ENCODE results near the gene RFTN2.
"Not testable (repeated sequence)": the region's sequence is repeated elsewhere in the genome, so short reads cannot be mapped to it uniquely, and the experiment has no call there.

RFTN2 gene

DNA sequence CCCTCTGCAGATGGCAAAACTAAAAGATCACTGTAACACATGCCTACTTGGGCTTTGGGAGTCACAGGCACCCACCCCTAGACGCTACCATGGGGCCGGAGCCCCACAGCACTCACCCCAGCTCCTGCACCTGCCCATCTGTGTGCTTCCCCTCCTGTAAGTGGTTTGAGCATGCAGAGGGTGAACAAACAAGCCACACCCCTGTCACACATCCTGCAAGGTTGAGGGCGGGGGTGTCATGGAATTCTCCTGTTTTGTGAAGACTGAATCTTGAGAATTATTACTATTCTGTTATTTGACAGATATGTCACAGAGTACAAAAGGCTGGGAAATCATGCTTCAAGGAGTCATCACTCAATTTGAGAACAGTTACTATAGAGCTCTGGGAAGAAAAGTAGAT, 60.9 kb downstream of the RFTN2 start:
- H3K4me3 ChIP-seq, result no peak overlapping the region
- peaks cover 33% of the 10 kb centered on the region for H3K4me1 ChIP-seq
- no peaks in the 10 kb centered on the region for H3K36me3 ChIP-seq (replicated peaks)
- no peaks in the 10 kb centered on the region for H3K27me3 ChIP-seq (ENCODE audit: low read depth)
- in situ Hi-C loops (cut with MboI; ENCODE audit: low sequenced_read_pairs), result no loop called here
- H3K9me3 ChIP-seq, result no peaks in the 10 kb centered on the region
- DNase-seq (ENCODE audit: low spot score in 2 of 2), result peak in 1 of 2 experiments; percentile 35

DNA sequence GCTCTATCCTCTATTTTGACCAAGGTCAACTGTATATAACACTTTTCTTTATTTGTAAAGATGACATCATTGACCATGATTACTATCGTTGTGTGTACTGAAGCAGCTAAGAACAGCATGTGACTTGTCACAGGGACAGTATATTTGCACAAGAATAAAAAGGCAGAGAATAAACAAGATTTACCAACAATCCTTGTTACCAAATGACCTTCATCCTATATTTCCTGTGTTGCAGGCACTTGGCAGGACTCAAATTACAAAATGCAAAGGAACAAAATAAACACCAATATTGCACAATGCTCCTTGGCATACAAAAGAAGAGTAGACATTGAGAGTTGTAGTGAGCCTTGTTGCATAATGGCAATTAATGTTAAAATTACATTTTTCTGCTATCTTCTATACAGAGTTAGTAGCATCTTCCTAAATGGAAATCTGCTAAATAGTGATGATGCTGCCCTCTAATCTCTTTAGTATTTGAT, 61.8 kb downstream of the RFTN2 start:
- Histone ChIP-seq H3K9me3 (no peaks in the 10 kb centered on the region), H3K4me3 (no peak overlapping the region), H3K4me1 (peaks cover 33% of the 10 kb centered on the region), H3K36me3 (replicated peaks) (no peaks in the 10 kb centered on the region), H3K27me3 (ENCODE audit: low read depth) (no peaks in the 10 kb centered on the region)
- DNase-seq (ENCODE audit: low spot score in 2 of 2), result peak in 1 of 2 experiments; percentile 63
- in situ Hi-C loops (cut with MboI; ENCODE audit: low sequenced_read_pairs), result no loop called here

DNA sequence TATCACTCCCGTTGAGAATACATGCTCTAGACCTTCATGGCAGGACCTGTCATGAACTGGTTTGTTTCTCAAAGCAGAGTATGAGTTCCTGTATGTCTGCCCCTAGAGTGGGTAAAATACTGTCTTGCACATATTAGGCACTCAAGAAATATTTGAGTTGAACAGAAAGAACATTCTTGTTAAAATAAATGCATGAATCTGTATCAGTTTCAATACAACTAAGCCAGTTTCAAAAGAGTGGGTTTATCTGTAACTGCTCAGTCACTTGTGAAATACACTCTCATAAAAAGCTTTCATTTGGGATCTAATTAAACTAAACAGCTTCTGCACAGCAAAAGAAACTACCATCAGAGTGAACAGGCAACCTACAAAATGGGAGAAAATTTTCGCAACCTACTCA, 69.2 kb downstream of the RFTN2 start:
- Histone ChIP-seq H3K9me3 (0 out of 2 replicates have a peak, but pooled peaks cover 3% of the 10 kb centered on the region), H3K27me3 (ENCODE audit: low read depth) (no peaks in the 10 kb centered on the region), H3K36me3 (replicated peaks) (no peaks in the 10 kb centered on the region), H3K4me1 (peaks cover 5% of the 10 kb centered on the region; the same call in 1 of the 2 replicates), H3K4me3 (no peak overlapping the region)
- in situ Hi-C loops (cut with MboI; ENCODE audit: low sequenced_read_pairs), result no loop called here
- DNase-seq (ENCODE audit: low spot score in 2 of 2), result no peak

GRCh38 chr2:197604117-197604860, 71.1 kb downstream of the RFTN2 start:
- Histone ChIP-seq H3K4me3 (no peak overlapping the region), H3K9me3 (0 out of 2 replicates have a peak, but pooled peaks cover 3% of the 10 kb centered on the region), H3K4me1 (peaks cover 7% of the 10 kb centered on the region), H3K27me3 (ENCODE audit: low read depth) (no peaks in the 10 kb centered on the region), H3K36me3 (replicated peaks) (no peaks in the 10 kb centered on the region)
- in situ Hi-C loops (cut with MboI; ENCODE audit: low sequenced_read_pairs), result no loop called here
- DNase-seq (ENCODE audit: low spot score in 2 of 2), result no peak

DNA sequence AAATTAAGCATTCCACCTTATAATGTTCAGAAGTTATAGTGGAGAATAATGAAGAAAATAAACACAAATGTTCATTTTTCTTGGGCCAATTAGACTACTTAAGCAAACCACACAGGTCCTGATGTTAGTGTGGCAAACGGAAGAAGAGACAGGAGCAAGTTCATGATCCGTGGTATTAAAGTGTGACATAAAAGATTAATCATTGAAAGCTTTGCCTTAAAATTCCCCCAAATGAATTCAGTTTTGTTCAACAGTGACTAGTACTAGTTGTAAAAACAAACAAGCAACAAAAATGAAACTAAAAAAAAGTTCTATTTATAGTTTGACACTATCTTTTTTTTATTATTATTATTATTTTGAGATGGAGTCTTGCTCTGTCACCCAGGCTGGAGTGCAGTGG, 73.7 kb downstream of the RFTN2 start:
- no peak overlapping the region for H3K4me3 ChIP-seq
- DNase-seq (ENCODE audit: low spot score in 2 of 2), result no peak
- in situ Hi-C loops (cut with MboI; ENCODE audit: low sequenced_read_pairs), result no loop called here
- 0 out of 2 replicates have a peak, but pooled peaks cover 3% of the 10 kb centered on the region for H3K9me3 ChIP-seq
- no peaks in the 10 kb centered on the region for H3K36me3 ChIP-seq (replicated peaks)
- peaks cover 20% of the 10 kb centered on the region for H3K4me1 ChIP-seq
- H3K27me3 ChIP-seq (ENCODE audit: low read depth), result no peaks in the 10 kb centered on the region

DNA sequence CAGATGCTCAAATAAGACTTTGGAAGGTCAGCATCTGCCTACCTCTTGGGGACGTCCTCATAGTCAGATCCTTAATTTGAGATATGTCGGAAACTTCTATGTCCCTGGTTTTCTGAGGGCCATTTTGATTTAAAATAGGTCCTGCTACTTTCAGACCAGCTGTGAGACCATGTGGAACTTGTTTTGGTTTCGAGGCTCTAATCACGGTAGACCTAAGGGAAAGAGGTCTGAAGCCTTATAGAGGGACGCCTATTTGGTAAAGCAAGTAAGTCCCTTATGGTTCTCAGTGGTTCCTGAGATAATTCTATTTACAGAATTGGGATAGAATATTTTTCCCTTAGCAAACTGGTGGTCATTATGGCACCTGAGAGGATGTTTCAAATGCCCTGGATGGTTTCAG, 75.1 kb downstream of the RFTN2 start:
- Histone ChIP-seq H3K36me3 (replicated peaks) (no peaks in the 10 kb centered on the region), H3K27me3 (ENCODE audit: low read depth) (no peaks in the 10 kb centered on the region), H3K4me1 (peaks cover 33% of the 10 kb centered on the region), H3K4me3 (no peak overlapping the region), H3K9me3 (no peaks in the 10 kb centered on the region)
- no peak for DNase-seq (ENCODE audit: low spot score in 2 of 2)
- in situ Hi-C loops (cut with MboI; ENCODE audit: low sequenced_read_pairs), result no loop called here

DNA sequence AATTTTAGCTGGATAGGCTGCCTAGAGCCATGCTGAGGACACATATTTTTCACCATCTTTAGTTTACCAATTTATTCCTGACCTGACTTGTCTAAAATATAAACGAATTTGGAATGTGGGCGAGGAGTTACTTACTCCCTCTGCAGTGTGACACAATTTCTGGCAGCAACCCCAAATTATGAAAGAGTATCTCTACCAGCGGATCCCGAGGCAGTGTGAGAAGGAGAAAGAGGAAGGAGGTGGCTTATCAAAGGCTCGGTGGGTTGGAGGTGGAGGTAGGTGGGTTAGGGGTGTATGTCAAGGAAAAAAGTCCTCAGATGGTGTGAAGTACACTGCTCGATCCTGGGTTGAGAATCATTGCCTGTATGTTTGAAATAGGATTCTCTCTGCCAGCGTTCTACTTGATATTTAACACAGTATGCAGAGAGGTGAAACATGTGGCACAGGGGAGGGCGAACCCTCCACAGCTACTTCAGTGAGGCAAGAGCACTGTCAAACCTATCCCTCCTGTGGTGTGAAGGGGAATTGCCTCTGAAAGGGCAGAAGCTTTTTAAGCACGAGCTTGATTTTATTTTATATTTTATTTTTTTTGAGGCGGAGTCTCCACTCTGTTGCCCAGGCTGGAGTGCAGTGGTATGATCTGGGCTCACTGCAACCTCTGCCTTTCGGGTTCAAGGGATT, 76.0 kb downstream of the RFTN2 start:
- peak; percentile 67 to 73 for DNase-seq (ENCODE audit: low spot score in 2 of 2)
- no peaks in the 10 kb centered on the region for H3K9me3 ChIP-seq
- in situ Hi-C loops (cut with MboI; ENCODE audit: low sequenced_read_pairs), result no loop called here
- no peaks in the 10 kb centered on the region for H3K27me3 ChIP-seq (ENCODE audit: low read depth)
- no peak overlapping the region for H3K4me3 ChIP-seq
- H3K36me3 ChIP-seq (replicated peaks), result no peaks in the 10 kb centered on the region
- H3K4me1 ChIP-seq, result peaks cover 36% of the 10 kb centered on the region

- in situ Hi-C loops (cut with MboI; ENCODE audit: low sequenced_read_pairs), result no loop called here
- H3K9me3 ChIP-seq, result no peaks in the 10 kb centered on the region
- no peak for DNase-seq (ENCODE audit: low spot score in 2 of 2)
- H3K4me3 ChIP-seq, result no peak overlapping the region
- H3K4me1 ChIP-seq, result peaks cover 31% of the 10 kb centered on the region
- no peaks in the 10 kb centered on the region for H3K27me3 ChIP-seq (ENCODE audit: low read depth)
- H3K36me3 ChIP-seq (replicated peaks), result no peaks in the 10 kb centered on the region
These were observed 76.9 kb downstream of the RFTN2 start for GRCh38 chr2:197598450-197598849.

GRCh38 chr2:197597166-197597565, 78.2 kb downstream of the RFTN2 start:
- in situ Hi-C loops (cut with MboI; ENCODE audit: low sequenced_read_pairs), result no loop called here
- Histone ChIP-seq H3K27me3 (ENCODE audit: low read depth) (no peaks in the 10 kb centered on the region), H3K36me3 (replicated peaks) (no peaks in the 10 kb centered on the region), H3K4me3 (no peak overlapping the region), H3K9me3 (no peaks in the 10 kb centered on the region), H3K4me1 (peaks cover 31% of the 10 kb centered on the region)
- peak in 1 of 2 experiments; percentile 59 for DNase-seq (ENCODE audit: low spot score in 2 of 2)

GRCh38 chr2:197596766-197597165, 78.6 kb downstream of the RFTN2 start:
- in situ Hi-C loops (cut with MboI; ENCODE audit: low sequenced_read_pairs), result no loop called here
- Histone ChIP-seq H3K27me3 (ENCODE audit: low read depth) (no peaks in the 10 kb centered on the region), H3K36me3 (replicated peaks) (no peaks in the 10 kb centered on the region), H3K9me3 (no peaks in the 10 kb centered on the region), H3K4me3 (no peak overlapping the region), H3K4me1 (peaks cover 31% of the 10 kb centered on the region)
- peak; percentile 56 to 99 for DNase-seq (ENCODE audit: low spot score in 2 of 2)

DNA sequence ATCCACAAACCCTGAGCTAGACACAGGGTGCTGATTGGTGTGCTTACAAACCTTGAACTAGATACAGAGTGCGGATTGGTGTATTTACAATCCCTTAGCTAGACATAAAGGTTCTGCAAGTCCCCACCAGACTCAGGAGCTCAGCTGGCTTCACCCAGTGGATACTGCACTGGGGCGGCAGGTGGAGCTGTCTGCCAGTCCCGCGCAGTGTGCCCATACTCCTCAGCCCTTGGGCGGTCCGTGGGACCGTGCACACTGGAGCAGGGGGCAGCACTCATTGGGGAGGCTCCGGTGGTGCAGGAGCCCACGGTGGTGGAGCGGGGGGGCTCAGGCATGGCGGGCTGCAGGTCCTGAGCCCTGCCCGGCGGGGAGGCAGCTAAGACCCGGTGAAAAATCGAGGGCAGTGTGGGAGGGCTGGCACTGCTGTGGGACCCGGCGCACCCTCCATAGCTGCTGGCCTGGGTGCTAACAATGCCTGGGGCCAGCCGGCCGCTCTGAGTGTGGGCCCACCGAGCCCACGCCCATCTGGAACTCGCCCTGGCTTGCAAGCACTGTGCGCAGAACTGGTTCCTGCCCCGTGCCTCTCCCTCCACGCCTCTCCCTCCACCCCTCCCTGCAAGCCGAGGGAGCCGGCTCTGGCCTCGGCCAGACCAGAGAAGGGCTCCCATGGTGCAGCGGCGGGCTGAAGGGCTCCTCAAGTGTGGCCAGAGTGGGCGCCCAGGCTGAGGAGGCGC, 83.9 kb downstream of the RFTN2 start:
- Histone ChIP-seq H3K9me3 (no peaks in the 10 kb centered on the region), H3K27me3 (ENCODE audit: low read depth) (no peaks in the 10 kb centered on the region), H3K4me3 (no peak overlapping the region), H3K4me1 (peaks cover 15% of the 10 kb centered on the region), H3K36me3 (replicated peaks) (no peaks in the 10 kb centered on the region)
- no peak for DNase-seq (ENCODE audit: low spot score in 2 of 2)
- in situ Hi-C loops (cut with MboI; ENCODE audit: low sequenced_read_pairs), result no loop called here

DNA sequence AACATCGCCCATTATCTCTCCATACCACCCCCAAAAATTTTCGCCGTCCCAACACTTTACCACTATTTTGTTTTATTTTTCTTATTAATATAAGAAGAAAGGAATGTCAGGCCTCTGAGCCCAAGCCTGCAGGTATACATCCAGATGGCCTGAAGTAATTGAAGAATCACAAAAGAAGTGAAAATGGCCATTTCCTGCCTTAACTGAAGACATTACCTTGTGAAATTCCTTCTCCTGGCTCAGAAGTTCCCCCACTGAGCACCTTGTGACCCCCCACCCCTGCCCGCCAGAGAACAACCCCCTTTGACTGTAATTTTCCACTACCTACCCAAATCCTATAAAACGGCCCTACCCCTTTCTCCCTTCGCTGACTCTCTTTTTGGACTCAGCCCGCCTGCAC, 88.1 kb downstream of the RFTN2 start:
- in situ Hi-C loops (cut with MboI; ENCODE audit: low sequenced_read_pairs); DNase-seq (ENCODE audit: low spot score in 2 of 2); H3K4me3 ChIP-seq; H3K27me3 ChIP-seq (ENCODE audit: low read depth); H3K9me3 ChIP-seq; H3K36me3 ChIP-seq (replicated peaks); H3K4me1 ChIP-seq: not testable (repeated sequence)

- in situ Hi-C loops (cut with MboI; ENCODE audit: low sequenced_read_pairs); H3K27me3 ChIP-seq (ENCODE audit: low read depth); H3K9me3 ChIP-seq; DNase-seq (ENCODE audit: low spot score in 2 of 2); H3K36me3 ChIP-seq (replicated peaks); H3K4me1 ChIP-seq; H3K4me3 ChIP-seq: not testable (repeated sequence)
These were observed 95.2 kb downstream of the RFTN2 start for GRCh38 chr2:197580166-197580565.

DNA sequence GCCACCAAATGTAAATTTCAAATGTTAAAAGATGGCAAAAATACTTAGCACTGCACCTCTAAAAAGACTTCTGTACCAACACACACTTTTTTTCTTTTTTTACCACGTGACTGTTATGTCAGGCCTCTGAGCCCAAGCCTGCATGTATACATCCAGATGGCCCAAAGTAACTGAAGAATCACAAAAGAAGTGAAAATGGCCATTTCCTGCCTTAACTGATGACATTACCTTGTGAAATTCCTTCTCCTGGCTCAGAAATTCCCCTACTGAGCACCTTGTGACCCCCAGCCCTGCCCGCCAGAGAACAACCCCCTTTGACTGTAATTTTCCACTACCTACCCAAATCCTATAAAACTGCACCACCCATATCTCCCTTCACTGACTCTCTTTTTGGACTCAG, 97.1 kb downstream of the RFTN2 start:
- DNase-seq (ENCODE audit: low spot score in 2 of 2); H3K4me3 ChIP-seq; H3K36me3 ChIP-seq (replicated peaks); H3K4me1 ChIP-seq; H3K9me3 ChIP-seq; H3K27me3 ChIP-seq (ENCODE audit: low read depth); in situ Hi-C loops (cut with MboI; ENCODE audit: low sequenced_read_pairs): not testable (repeated sequence)

All from HAP-1 (cell line).